Neuronal stem cell (in vitro differentiated cells): ENCODE measurements around the gene ILKAP.

Experiments
- DNase-seq: peaks from one replicate; pipeline ENCODE4 v3.0.0-alpha.2; 2013; ENCODE audit warnings: low spot score
- H2AFZ ChIP-seq: one replicate; pipeline ENCODE4 v1.6.1; 2013; ENCODE audit warnings: mild to moderate bottlenecking, low read length, inconsistent platforms
- H2AK5ac ChIP-seq: 2 replicates; pipeline ENCODE4 v1.6.1; 2013; ENCODE audit warnings: low read depth, mild to moderate bottlenecking, inconsistent platforms, low read length, moderate library complexity, mixed read lengths
- H2BK120ac ChIP-seq: 2 replicates; pipeline ENCODE4 v1.6.1; 2013; ENCODE audit warnings: low read depth, mild to moderate bottlenecking, inconsistent platforms, low read length, moderate library complexity, mixed read lengths
- H2BK12ac ChIP-seq: one replicate; pipeline ENCODE4 v1.6.1; 2013; ENCODE audit warnings: low read length, inconsistent platforms
- H2BK15ac ChIP-seq: 2 replicates; pipeline ENCODE4 v1.6.1; 2013; ENCODE audit warnings: mild to moderate bottlenecking, low read length, inconsistent platforms, mixed read lengths
- H2BK5ac ChIP-seq: one replicate; pipeline ENCODE4 v1.6.1; 2013; ENCODE audit warnings: inconsistent platforms, mild to moderate bottlenecking, low read length, moderate library complexity
- H3K14ac ChIP-seq: one replicate; pipeline ENCODE4 v1.6.1; 2013; ENCODE audit warnings: low read length, inconsistent platforms
- H3K18ac ChIP-seq: 2 replicates; pipeline ENCODE4 v1.6.1; 2013; ENCODE audit warnings: low read length, inconsistent platforms
- H3K23ac ChIP-seq: 2 replicates; pipeline ENCODE4 v1.6.1; 2013; ENCODE audit warnings: low read depth, mild to moderate bottlenecking, mixed read lengths, low read length, inconsistent platforms; ENCODE audit not compliant: poor library complexity
- H3K27ac ChIP-seq: replicated peaks from 3 replicates; pipeline ENCODE4 v1.5.1; 2013; ENCODE audit warnings: low read length, inconsistent platforms
- H3K27me3 ChIP-seq, 3 experiments: 2 replicates each; pipeline ENCODE4 v1.6.1; 2013; ENCODE audit warnings: low read length in 3 of 3, mild to moderate bottlenecking in 2 of 3, inconsistent platforms in 1 of 3, low read depth in 1 of 3, mixed read lengths in 1 of 3, moderate library complexity in 1 of 3; ENCODE audit not compliant: control insufficient read depth in 3 of 3, insufficient read depth in 3 of 3
- H3K36me3 ChIP-seq, 2 donors: replicated peaks in 1 of 2; 2 replicates each; pipeline ENCODE4 v1.6.1; 2013; ENCODE audit warnings: low read length in 2 of 2; ENCODE audit not compliant: control insufficient read depth in 2 of 2, insufficient read depth in 2 of 2
- H3K4ac ChIP-seq: 2 replicates; pipeline ENCODE4 v1.6.1; 2013; ENCODE audit warnings: inconsistent platforms, mild to moderate bottlenecking, low read length, moderate library complexity
- H3K4me1 ChIP-seq, 2 donors: 1 replicate in 1 of 2; 2 replicates in 1 of 2; pipeline ENCODE4 v1.6.1; 2013; ENCODE audit warnings: low read length in 2 of 2, low read depth in 1 of 2; ENCODE audit not compliant: control insufficient read depth in 2 of 2, insufficient read depth in 1 of 2
- H3K4me2 ChIP-seq: one replicate; pipeline ENCODE4 v1.6.1; 2013; ENCODE audit warnings: mild to moderate bottlenecking, low read length, inconsistent platforms; ENCODE audit not compliant: insufficient read depth, poor library complexity, severe bottlenecking
- H3K4me3 ChIP-seq, 2 donors: 2 replicates each; pipeline ENCODE4 v1.5.1; 2013; ENCODE audit warnings: low read length in 2 of 2, mild to moderate bottlenecking in 2 of 2, inconsistent platforms in 1 of 2, moderate library complexity in 1 of 2
- H3K79me1 ChIP-seq: one replicate; pipeline ENCODE4 v1.6.1; 2013; ENCODE audit warnings: low read depth, mild to moderate bottlenecking, inconsistent platforms, low read length, moderate library complexity
- H3K9ac ChIP-seq: one replicate; pipeline ENCODE4 v1.6.1; 2013; ENCODE audit warnings: mild to moderate bottlenecking, low read depth, low read length, inconsistent platforms; ENCODE audit not compliant: poor library complexity
- H3K9me3 ChIP-seq, 2 donors: replicated peaks in 1 of 2; 2 replicates each; pipeline versions ENCODE3 to v1.6.1; 2013; ENCODE audit warnings: low read length in 2 of 2, mild to moderate bottlenecking in 2 of 2, inconsistent platforms in 1 of 2, low read depth in 1 of 2, mixed read lengths in 1 of 2, moderate library complexity in 1 of 2; ENCODE audit not compliant: control insufficient read depth in 2 of 2, insufficient read depth in 1 of 2
- H4K8ac ChIP-seq: one replicate; pipeline ENCODE4 v1.6.1; 2013; ENCODE audit warnings: low read depth, mild to moderate bottlenecking, inconsistent platforms, low read length, moderate library complexity
- H4K91ac ChIP-seq: one replicate; pipeline ENCODE4 v1.6.1; 2013; ENCODE audit warnings: low read length, low read depth, mild to moderate bottlenecking, inconsistent platforms; ENCODE audit not compliant: poor library complexity
- WGBS, 2 donors: extraction: QIAGEN DNeasy Blood & Tissue Kit; methylation state at CpG; one replicate each; pipeline ENCODE4 v1.1.7; 2013; ENCODE audit warnings: missing lambda C conversion rate in 2 of 2, mixed read lengths in 1 of 2; ENCODE audit not compliant: insufficient read length in 2 of 2, insufficient replicate concordance in 1 of 2; ENCODE audit errors: extremely low coverage in 2 of 2; 5-methylcytosine and 5-hydroxymethylcytosine counted together

The ILKAP gene

DNA sequence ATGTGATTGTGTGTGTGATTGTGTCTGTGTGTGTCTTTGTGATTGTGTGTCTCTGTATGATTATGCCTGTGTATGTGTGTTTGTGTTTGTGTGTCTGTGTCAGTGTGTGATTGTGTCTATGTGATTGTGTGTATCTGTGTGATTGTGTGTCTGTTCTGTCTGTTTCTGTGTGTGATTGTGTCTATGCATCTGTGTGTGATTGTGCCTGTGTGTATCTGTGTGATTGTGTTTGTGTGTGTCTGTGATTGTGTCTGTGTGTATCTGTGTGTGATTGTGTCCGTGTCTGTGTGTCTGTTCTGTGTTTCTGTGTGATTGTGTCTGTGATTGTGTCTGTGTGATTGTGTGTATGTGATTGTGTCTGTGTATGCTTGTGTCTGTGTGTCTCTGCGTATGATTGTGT is 77.2 kb downstream of the ILKAP start:
- DNase-seq = no peak
- H3K9me3 ChIP-seq = peaks cover 0 to 5% of the 10 kb centered on the region in 2 donors
- H4K91ac ChIP-seq = no peak overlapping the region
- H2AK5ac ChIP-seq = no peak overlapping the region
- peak overlapping the region; percentile 14 for H2BK12ac ChIP-seq
- H3K18ac ChIP-seq = no peak overlapping the region
- no peak overlapping the region for H2AFZ ChIP-seq
- peaks cover 0 to 2% of the 10 kb centered on the region in 2 donors for H3K36me3 ChIP-seq
- no peak overlapping the region for H2BK5ac ChIP-seq
- H3K23ac ChIP-seq = no peak overlapping the region
- H3K4me2 ChIP-seq = no peak overlapping the region
- H2BK120ac ChIP-seq = no peak overlapping the region
- H4K8ac ChIP-seq = no peak overlapping the region
- H2BK15ac ChIP-seq = no peak overlapping the region
- no peak overlapping the region for H3K4ac ChIP-seq
- H3K27me3 ChIP-seq = peaks cover 0 to 3% (median 0%) of the 10 kb centered on the region in 3 experiments
- no peak overlapping the region for H3K27ac ChIP-seq
- H3K4me3 ChIP-seq = no peak overlapping the region
- no peak overlapping the region for H3K9ac ChIP-seq
- peaks cover 8% of the 10 kb centered on the region for H3K79me1 ChIP-seq
- H3K4me1 ChIP-seq = peaks cover 2 to 5% of the 10 kb centered on the region in 2 donors
- H3K14ac ChIP-seq = no peak overlapping the region
- no CpG with 5 or more reads among the region's 2 CpGs for WGBS, 2 donors

DNA sequence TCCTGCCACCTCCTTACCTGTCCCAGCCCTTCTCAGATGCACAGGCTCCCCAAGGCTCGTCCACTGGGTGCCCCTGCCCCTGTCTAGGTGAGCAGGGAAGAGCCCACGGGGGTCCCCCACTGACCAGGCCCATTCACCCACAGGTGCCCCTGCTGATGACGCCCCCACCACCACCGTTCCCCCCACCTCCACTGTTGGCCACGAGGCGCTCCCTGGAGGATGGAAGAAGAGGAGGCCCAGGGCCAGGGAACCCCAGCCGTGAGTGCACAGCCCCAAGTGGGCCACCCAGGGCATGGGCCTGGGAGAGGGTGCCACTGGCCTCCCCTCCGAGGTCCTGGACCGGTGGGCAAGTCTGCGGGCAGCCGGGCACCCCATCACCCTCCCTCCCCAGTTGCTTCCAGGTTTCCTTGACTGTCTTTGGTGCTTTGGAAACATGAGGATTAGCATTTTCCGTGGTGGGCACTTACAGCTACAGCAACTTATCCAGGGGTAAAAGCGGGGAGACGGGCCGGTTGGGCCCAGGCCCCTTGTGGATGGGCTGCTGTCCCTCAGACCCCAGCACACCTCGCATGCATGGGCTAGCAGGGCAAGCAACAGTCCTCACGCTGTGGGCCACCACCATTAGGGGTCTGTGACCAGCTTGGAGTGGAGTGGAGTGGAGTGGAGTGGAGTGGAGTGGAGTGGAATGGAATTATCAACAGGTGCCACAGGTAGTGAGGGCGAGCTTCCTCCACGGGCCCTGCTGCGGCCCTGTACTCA is 78.2 kb downstream of the ILKAP start:
- Histone ChIP-seq H3K9ac (no peak overlapping the region), H2BK12ac (peak overlapping the region; percentile 69), H2BK120ac (no peak overlapping the region), H3K9me3 (peaks cover 0 to 5% of the 10 kb centered on the region in 2 donors), H3K4me3 (no peak overlapping the region), H2AFZ (no peak overlapping the region), H3K14ac (no peak overlapping the region), H2BK15ac (no peak overlapping the region), H3K79me1 (peaks cover 6% of the 10 kb centered on the region), H3K27me3 (peaks cover 0 to 3% (median 0%) of the 10 kb centered on the region in 3 experiments), H2BK5ac (no peak overlapping the region), H3K23ac (no peak overlapping the region), H3K4me1 (peaks cover 4 to 11% of the 10 kb centered on the region in 2 donors), H3K4ac (no peak overlapping the region), H3K36me3 (peaks cover 0 to 2% of the 10 kb centered on the region in 2 donors), H4K91ac (peak overlapping the region; percentile 56), H3K27ac (no peak overlapping the region), H3K4me2 (no peak overlapping the region), H2AK5ac (peak overlapping the region; percentile 63), H4K8ac (peak overlapping the region; percentile 58), H3K18ac (peak overlapping the region; percentile 91)
- DNase-seq = no peak
- no CpG with 5 or more reads among the region's 20 CpGs for WGBS, 2 donors

DNA sequence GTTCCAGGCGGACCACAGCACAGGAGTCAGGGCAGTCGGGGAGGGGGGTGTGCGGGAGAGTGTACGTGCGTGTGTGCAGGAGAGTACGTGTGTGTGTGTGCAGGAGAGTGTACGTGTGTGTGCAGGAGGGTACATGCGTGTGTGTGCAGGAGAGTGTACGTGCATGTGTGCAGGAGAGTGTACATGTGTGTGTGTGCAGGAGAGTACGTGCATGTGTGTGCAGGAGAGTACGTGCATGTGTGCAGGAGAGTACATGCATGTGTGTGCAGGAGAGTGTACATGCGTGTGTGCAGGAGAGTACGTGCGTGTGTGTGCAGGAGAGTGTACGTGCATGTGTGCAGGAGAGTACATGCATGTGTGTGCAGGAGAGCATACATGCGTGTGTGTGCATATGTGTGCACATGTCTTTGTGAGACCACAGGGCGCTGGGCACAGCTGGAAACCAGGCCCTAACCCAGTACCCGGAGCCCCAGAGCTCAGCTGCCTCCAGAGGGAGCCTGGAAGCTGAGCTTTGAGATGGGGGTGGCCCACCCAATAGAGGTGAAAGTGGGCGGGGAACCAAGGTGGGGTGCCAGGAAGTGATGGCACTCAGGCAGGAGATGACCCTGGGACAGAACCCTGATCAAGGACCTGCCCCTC is 78.9 kb downstream of the ILKAP start:
- WGBS, 2 donors = no CpG with 5 or more reads among the region's 19 CpGs
- H3K4me2 ChIP-seq = no peak overlapping the region
- H2BK120ac ChIP-seq = no peak overlapping the region
- H3K23ac ChIP-seq = peak overlapping the region; percentile 62
- H3K27me3 ChIP-seq = peaks cover 0 to 10% (median 0%) of the 10 kb centered on the region in 3 experiments
- no peak overlapping the region for H2AFZ ChIP-seq
- H3K79me1 ChIP-seq = peaks cover 6% of the 10 kb centered on the region
- H2BK5ac ChIP-seq = no peak overlapping the region
- H3K9me3 ChIP-seq = peaks cover 0 to 5% of the 10 kb centered on the region in 2 donors
- peaks cover 0 to 2% of the 10 kb centered on the region in 2 donors for H3K36me3 ChIP-seq
- H2BK15ac ChIP-seq = no peak overlapping the region
- no peak overlapping the region for H3K27ac ChIP-seq
- H3K14ac ChIP-seq = peak overlapping the region; percentile 92
- H3K4me1 ChIP-seq = peaks cover 4 to 15% of the 10 kb centered on the region in 2 donors
- no peak overlapping the region for H3K9ac ChIP-seq
- H4K91ac ChIP-seq = peak overlapping the region; percentile 83
- H3K4ac ChIP-seq = no peak overlapping the region
- peak overlapping the region; percentile 58 for H3K18ac ChIP-seq
- H3K4me3 ChIP-seq = peak overlapping the region in 1 of 2 donors; percentile 52
- peak overlapping the region; percentile 46 for H2AK5ac ChIP-seq
- H2BK12ac ChIP-seq = peak overlapping the region; percentile 41
- DNase-seq = no peak
- peak overlapping the region; percentile 50 for H4K8ac ChIP-seq

DNA sequence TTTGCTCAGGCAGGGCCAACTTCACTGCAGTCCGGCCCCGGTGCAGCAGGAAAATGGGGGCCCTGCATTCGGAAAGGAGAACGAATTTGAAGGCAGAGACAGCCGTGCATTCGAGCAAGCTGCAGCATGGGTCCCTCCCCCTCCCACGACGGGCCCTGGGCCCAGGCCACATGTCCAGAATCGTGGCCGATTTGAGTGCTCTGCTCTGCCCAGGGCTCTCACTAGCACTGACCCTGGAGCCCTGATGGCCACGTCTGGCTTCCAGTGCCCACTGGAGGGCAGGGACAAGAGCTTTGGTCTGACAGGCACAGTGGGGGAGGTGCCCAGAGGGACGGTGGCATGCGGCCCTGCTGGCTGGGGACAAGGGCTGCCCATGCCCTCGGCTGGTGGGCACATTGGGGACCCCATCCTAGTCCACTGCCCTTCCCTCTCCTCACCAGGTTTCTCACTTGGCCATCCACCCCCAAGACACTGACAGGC is 79.5 kb downstream of the ILKAP start:
- H3K9me3 ChIP-seq = peaks cover 0 to 5% of the 10 kb centered on the region in 2 donors
- H2AK5ac ChIP-seq = peak overlapping the region; percentile 91
- H3K18ac ChIP-seq = peak overlapping the region; percentile 58
- H3K27ac ChIP-seq = no peak overlapping the region
- H2BK12ac ChIP-seq = no peak overlapping the region
- H3K4me3 ChIP-seq = no peak overlapping the region
- H3K4ac ChIP-seq = no peak overlapping the region
- no peak overlapping the region for H4K91ac ChIP-seq
- whole genome bisulfite sequencing, 2 donors = no CpG with 5 or more reads among the region's 14 CpGs
- H3K23ac ChIP-seq = peak overlapping the region; percentile 62
- H3K4me1 ChIP-seq = peaks cover 4 to 15% of the 10 kb centered on the region in 2 donors
- no peak overlapping the region for H3K9ac ChIP-seq
- DNase-seq = no peak
- H3K79me1 ChIP-seq = peaks cover 6% of the 10 kb centered on the region
- no peak overlapping the region for H2BK15ac ChIP-seq
- peak overlapping the region; percentile 50 for H4K8ac ChIP-seq
- H3K27me3 ChIP-seq = peaks cover 0 to 16% (median 0%) of the 10 kb centered on the region in 3 experiments
- H3K36me3 ChIP-seq = peaks cover 0 to 2% of the 10 kb centered on the region in 2 donors
- peak overlapping the region; percentile 92 for H3K14ac ChIP-seq
- no peak overlapping the region for H3K4me2 ChIP-seq
- no peak overlapping the region for H2BK5ac ChIP-seq
- no peak overlapping the region for H2AFZ ChIP-seq
- H2BK120ac ChIP-seq = no peak overlapping the region
